Stimulated activated CD4-positive, alpha-beta T cell treated with anti-CD3 and anti-CD28 coated beads, Interleukin-2, amount 100 ng/mL, for 24 hours (primary cell): ENCODE measurements around the gene POLR2C.
A peak's percentile ranks its signal among the peaks of the same experiment; 100 is the strongest.
"Not testable (repeated sequence)": the region's sequence is repeated elsewhere in the genome, so short reads cannot be mapped to it uniquely, and the experiment has no call there.

Source experiments
- DNase-seq, 2 donors: peaks; one replicate each; pipeline ENCODE4 v3.0.0-alpha.2; 2020

Gene POLR2C

GRCh38 chr16:57479976-57480753, 17.7 kb downstream of the POLR2C start:
- no peak for DNase-seq

GRCh38 chr16:57480754-57481230, 18.3 kb downstream of the POLR2C start:
- DNase-seq: no peak

- no peak for DNase-seq
These were observed 18.9 kb downstream of the POLR2C start for GRCh38 chr16:57481421-57481820.

GRCh38 chr16:57482845-57483545, 20.5 kb downstream of the POLR2C start:
- no peak for DNase-seq

GRCh38 chr16:57483725-57484514, 21.4 kb downstream of the POLR2C start:
- DNase-seq: no peak

- DNase-seq: no peak
These were observed 22.1 kb downstream of the POLR2C start for GRCh38 chr16:57484515-57485005.

- DNase-seq: no peak
These were observed 22.8 kb downstream of the POLR2C start for GRCh38 chr16:57485091-57485915.

- peak; percentile 86 to 90 for DNase-seq
These were observed 23.7 kb downstream of the POLR2C start, which contains the start of gene DOK4 for GRCh38 chr16:57485916-57486857. Gene DOK4 (minus strand): TSS chr16:57486493. CDS start chr16:57479507, 6,986 bp downstream.

- DNase-seq: no peak
These were observed 24.7 kb downstream of the POLR2C start for GRCh38 chr16:57486858-57487834.

GRCh38 chr16:57489229-57489628, 26.8 kb downstream of the POLR2C start:
- DNase-seq: no peak

GRCh38 chr16:57493767-57494166, 31.3 kb downstream of the POLR2C start:
- DNase-seq: no peak

- no peak for DNase-seq
These were observed 34.6 kb downstream of the POLR2C start for GRCh38 chr16:57497121-57497520.

GRCh38 chr16:57498031-57498430, 35.6 kb downstream of the POLR2C start:
- no peak for DNase-seq

- DNase-seq: not testable (repeated sequence)
These were observed 37.5 kb downstream of the POLR2C start for GRCh38 chr16:57499941-57500340.

- no peak for DNase-seq
These were observed 38.2 kb downstream of the POLR2C start for GRCh38 chr16:57500578-57501111.

GRCh38 chr16:57501492-57501891, 39.0 kb downstream of the POLR2C start:
- no peak for DNase-seq

- no peak for DNase-seq
These were observed 39.7 kb downstream of the POLR2C start for GRCh38 chr16:57502048-57502775.

GRCh38 chr16:57503366-57503765, 40.9 kb downstream of the POLR2C start:
- no peak for DNase-seq

GRCh38 chr16:57504001-57504400, 41.5 kb downstream of the POLR2C start:
- DNase-seq: no peak
